Liver (tissue), 9 donors: ENCODE data around the gene IFIT3. TPM values are rescaled to one million over a fixed set of nuclear protein-coding genes. Genes with fewer than 3 reads are reported as not detected.

Source experiments
- DNase-seq: peaks from one replicate; pipeline ENCODE4 v3.0.0-alpha.2; 2017; ENCODE audit warnings: low spot score
- H3K27ac ChIP-seq, 2 donors: one replicate each; pipeline ENCODE4 v1.7.0; 2013; ENCODE audit warnings: inconsistent platforms in 2 of 2, low read length in 2 of 2, control low read depth in 1 of 2, low read depth in 1 of 2, mild to moderate bottlenecking in 1 of 2
- H3K27me3 ChIP-seq, 4 donors: one replicate each; pipeline versions ENCODE4 v1.6.1 to v1.7.0; 2013; ENCODE audit warnings: low read length in 3 of 4, inconsistent platforms in 1 of 4, mild to moderate bottlenecking in 1 of 4, moderate library complexity in 1 of 4; ENCODE audit not compliant: control insufficient read depth in 4 of 4, insufficient read depth in 4 of 4
- H3K36me3 ChIP-seq, 4 donors: one replicate each; pipeline versions ENCODE4 v1.6.1 to v1.7.0; 2013; ENCODE audit warnings: low read length in 3 of 4, mild to moderate bottlenecking in 3 of 4, low read depth in 1 of 4, moderate library complexity in 1 of 4; ENCODE audit not compliant: control insufficient read depth in 4 of 4, insufficient read depth in 3 of 4
- H3K4me1 ChIP-seq, 4 donors: one replicate each; pipeline versions ENCODE4 v1.6.1 to v1.7.0; 2013; ENCODE audit warnings: low read length in 3 of 4, mild to moderate bottlenecking in 3 of 4, moderate library complexity in 1 of 4; ENCODE audit not compliant: control insufficient read depth in 4 of 4, insufficient read depth in 4 of 4
- H3K4me3 ChIP-seq, 3 donors: one replicate each; pipeline versions ENCODE4 v1.6.1 to v1.7.0; 2013; ENCODE audit warnings: low read length in 3 of 3, control low read depth in 1 of 3, low read depth in 1 of 3, mild to moderate bottlenecking in 1 of 3
- H3K9ac ChIP-seq, 2 donors: one replicate each; pipeline ENCODE4 v1.7.0; 2013; ENCODE audit warnings: low read length in 2 of 2, mild to moderate bottlenecking in 2 of 2, moderate library complexity in 2 of 2, control low read depth in 1 of 2, low read depth in 1 of 2
- H3K9me3 ChIP-seq, 4 donors: one replicate each; pipeline versions ENCODE4 v1.6.1 to v1.7.0; 2013; ENCODE audit warnings: low read length in 3 of 4; ENCODE audit not compliant: control insufficient read depth in 4 of 4
- CTCF ChIP-seq: fragments of 150-350 bp; IDR thresholded peaks from 2 replicates; pipeline ENCODE4 v1.5.1; 2017; ENCODE audit warnings: improper control_type of control experiment, low read depth, low read length; ENCODE audit not compliant: missing input control
- FOXA2 ChIP-seq: IDR thresholded peaks from 2 replicates; pipeline ENCODE4 v1.6.1; 2016; ENCODE audit warnings: antibody characterized with exemption
- GABPA ChIP-seq, 2 donors: IDR thresholded peaks in 1 of 2; conservative IDR thresholded peaks in 1 of 2; 2 replicates each; pipeline ENCODE4 v1.6.1; 2016; ENCODE audit warnings: antibody characterized with exemption in 2 of 2, mild to moderate bottlenecking in 1 of 2, moderate library complexity in 1 of 2
- HNF4A ChIP-seq, 2 donors: conservative IDR thresholded peaks; 2 replicates each; pipeline ENCODE4 v1.6.1; 2016; ENCODE audit warnings: antibody characterized with exemption in 2 of 2, mild to moderate bottlenecking in 2 of 2
- HNF4G ChIP-seq: IDR thresholded peaks from 2 replicates; pipeline ENCODE4 v1.6.1; 2016; ENCODE audit warnings: antibody characterized with exemption
- JUND ChIP-seq, 2 donors: IDR thresholded peaks; 2 replicates each; pipeline ENCODE4 v1.6.1; 2016; ENCODE audit warnings: antibody characterized with exemption in 2 of 2
- NR2F2 ChIP-seq: IDR thresholded peaks from 2 replicates; pipeline ENCODE4 v1.6.1; 2016; ENCODE audit warnings: antibody characterized with exemption
- REST ChIP-seq: IDR thresholded peaks from 2 replicates; pipeline ENCODE4 v1.6.1; 2016; ENCODE audit warnings: antibody characterized with exemption, mild to moderate bottlenecking
- RXRA ChIP-seq, 2 donors: IDR thresholded peaks; 2 replicates each; pipeline ENCODE4 v1.6.1; 2017 to 2018; ENCODE audit warnings: antibody characterized with exemption in 2 of 2, mild to moderate bottlenecking in 1 of 2
- TAF1 ChIP-seq: conservative IDR thresholded peaks from 2 replicates; pipeline ENCODE4 v1.6.1; 2016; ENCODE audit warnings: antibody characterized with exemption, mild to moderate bottlenecking
- WGBS: extraction: QIAGEN DNeasy Blood & Tissue Kit; methylation state at CpG from one replicate; pipeline ENCODE4 v1.1.7; 2013; 5-methylcytosine and 5-hydroxymethylcytosine counted together
- polyA plus RNA-seq, 2 donors: library from polyadenylated mRNA; stranded (reverse) in 1 of 2; unstranded in 1 of 2; fragments of 200-250 nt in 1 of 2; fragments of >200 nt in 1 of 2; fragmentation: Nextera tagmentation in 1 of 2; extraction: Ambion mirVana in 1 of 2; gene quantifications; one replicate each; pipeline versions ENCODE4 v1.2.1 to v1.2.3, GENCODE V29; 2013 to 2015
- total RNA-seq, 2 donors: library from RNA; depleted of rRNA; stranded (reverse); fragments of >200 nt; gene quantifications; one replicate each; pipeline ENCODE4 v1.2.3, GENCODE V29; 2014
- donor health status: healthy.
- donor health status: healthy.
- donor health status: healthy.
- donor health status: healthy.
- donor health status: healthy.

The IFIT3 gene
- total and polyA plus RNA-seq, 4 donors: 9.2 to 11.2 (median 10.4) TPM

GRCh38 chr10:89308266-89308665 is 19.5 kb upstream of the IFIT3 start:
- no peak for TF ChIP-seq CTCF
- no peak for TF ChIP-seq REST
- no peak for TF ChIP-seq GABPA (IDR thresholded peaks at IDR 0.05 in 1 of 2, conservative IDR thresholded peaks at IDR 0.05 in 1 of 2)
- TF ChIP-seq JUND (IDR thresholded peaks at IDR 0.05): no peak
- TF ChIP-seq HNF4G: no peak
- TF ChIP-seq RXRA (IDR thresholded peaks at IDR 0.05): no peak
- no peak for TF ChIP-seq TAF1
- TF ChIP-seq FOXA2: no peak
- TF ChIP-seq HNF4A (conservative IDR thresholded peaks at IDR 0.05): no peak
- H3K4me3 ChIP-seq: no peak overlapping the region
- H3K9me3 ChIP-seq: no peaks in the 10 kb centered on the region
- no peak for DNase-seq
- H3K27me3 ChIP-seq: no peaks in the 10 kb centered on the region
- H3K27ac ChIP-seq: no peak overlapping the region
- H3K4me1 ChIP-seq: peaks cover 1 to 12% (median 11%) of the 10 kb centered on the region in 4 donors
- H3K9ac ChIP-seq: no peak overlapping the region
- WGBS: 97% methylated on average over 6 of the region's 6 CpGs
- peaks cover 5 to 23% (median 19%) of the 10 kb centered on the region in 4 donors for H3K36me3 ChIP-seq

- H3K9ac ChIP-seq: no peak overlapping the region
- TF ChIP-seq REST (no peak), NR2F2 (no peak)
- H3K4me3 ChIP-seq: no peak overlapping the region
- no peaks in the 10 kb centered on the region for H3K27me3 ChIP-seq
- H3K4me1 ChIP-seq: peaks cover 1 to 7% (median 6%) of the 10 kb centered on the region in 4 donors
- 97% methylated on average over 4 of the region's 4 CpGs for WGBS
- no peak for DNase-seq
- no peak overlapping the region for H3K27ac ChIP-seq
- no peaks in the 10 kb centered on the region for H3K9me3 ChIP-seq
- peaks cover 5 to 23% (median 19%) of the 10 kb centered on the region in 4 donors for H3K36me3 ChIP-seq
These were observed 19.1 kb upstream of the IFIT3 start for GRCh38 chr10:89308736-89309135.
